ENCODE results near the gene CCDC92B. TPM values are rescaled to one million over a fixed set of nuclear protein-coding genes. Genes with fewer than 3 reads are reported as not detected.

Gene CCDC92B
- total and polyA plus RNA-seq, 10 of the 15 experiments (the other 5 are each of a cell fraction or from before 2014, with no cell fraction given) = not detected

GRCh38 chr17:2758870-2759269 is 9.4 kb upstream of the CCDC92B start:
- Histone ChIP-seq H3K27ac (ENCODE audit: control insufficient read depth, insufficient read depth) (no peak overlapping the region), H3K4me3 (no peak overlapping the region), H3K79me2 (ENCODE audit: control insufficient read depth, insufficient read depth, low read length) (no peaks in the 10 kb centered on the region), H3K9me3 (replicated peaks; ENCODE audit: control insufficient read depth, insufficient read depth, low read length) (no peaks in the 10 kb centered on the region), H3K9ac (ENCODE audit: control insufficient read depth, insufficient read depth, low read length) (no peak overlapping the region), H2AFZ (ENCODE audit: control insufficient read depth, low read depth, low read length) (no peak overlapping the region), H3K36me3 (ENCODE audit: control insufficient read depth in 2 of 2, insufficient read depth in 2 of 2, low read length in 1 of 2) (no peaks in the 10 kb centered on the region), H3K27me3 (replicated peaks in 1 of 2; ENCODE audit: control insufficient read depth in 2 of 2, insufficient read depth in 2 of 2, low read length in 1 of 2) (no peaks in the 10 kb centered on the region; a peak in 2 of 4 replicates), H4K20me1 (ENCODE audit: control insufficient read depth, insufficient read depth) (no peaks in the 10 kb centered on the region), H3K4me2 (ENCODE audit: control insufficient read depth, insufficient read depth) (no peak overlapping the region), H3K4me1 (ENCODE audit: control insufficient read depth, insufficient read depth, low read length) (no peaks in the 10 kb centered on the region)
- DNase-seq (ENCODE audit: low read depth, low spot score) (no peak), ATAC-seq (no peak), FAIRE-seq (no peak)
- ChIA-PET SMC1A (ENCODE audit: uncharacterized antibody, unreplicated experiment) (no interaction called here), POLR2A (no interaction called here), RAD21 (ENCODE audit: unreplicated experiment) (no interaction called here), CTCF (no interaction called here)
- intact Hi-C loops (cut with micrococcal nuclease; ENCODE audit: unreplicated experiment) (no loop called here), in situ Hi-C loops (cut with MboI) (no loop called here)
- 7% methylated on average over 4 of the region's 4 CpGs for WGBS (ENCODE audit: insufficient coverage, insufficient replicate concordance, low lambda C conversion rate, missing lambda C conversion rate)
- no TSS peak for BruUV-seq (replicated peaks)
- no peak for TF ChIP-seq REST (IDR thresholded peaks at IDR 0.05; ENCODE audit: low read depth, low read length)
- no peak for TF ChIP-seq EED (IDR thresholded peaks at IDR 0.05; ENCODE audit: low read depth)
- no peak for TF ChIP-seq ZNF217 (IDR thresholded peaks at IDR 0.05)
- TF ChIP-seq KLF5 (IDR thresholded peaks at IDR 0.05; ENCODE audit: partially characterized antibody) = no peak
- TF ChIP-seq CEBPZ (IDR thresholded peaks at IDR 0.05; ENCODE audit: low read depth, low read length) = no peak
- TF ChIP-seq PAX8 (IDR thresholded peaks at IDR 0.05) = no peak
- TF ChIP-seq GATAD2B (conservative IDR thresholded peaks at IDR 0.05; ENCODE audit: low read depth) = no peak
- no peak for TF ChIP-seq ASH2L (IDR thresholded peaks at IDR 0.05; ENCODE audit: borderline replicate concordance, low read depth)
- TF ChIP-seq KAT2A (conservative IDR thresholded peaks at IDR 0.05; ENCODE audit: control insufficient read depth, low read depth, low read length) = no peak
- no peak for TF ChIP-seq ZNF622 (IDR thresholded peaks at IDR 0.05)
- TF ChIP-seq HDGF (IDR thresholded peaks at IDR 0.05) = no peak
- no peak for TF ChIP-seq ZSCAN29 (IDR thresholded peaks at IDR 0.05)
- no peak for TF ChIP-seq SRF (IDR thresholded peaks at IDR 0.05; ENCODE audit: low read depth in 2 of 2, low read length in 2 of 2)
- TF ChIP-seq MAX (IDR thresholded peaks at IDR 0.05; ENCODE audit: low read depth, low read length) = no peak
- no peak for TF ChIP-seq POLR2A (IDR thresholded peaks at IDR 0.05; ENCODE audit: low read depth, low read length)

Data from GM12878 (cell line).